NCI-H2227 (cell line): Measurements from ENCODE around the gene DUSP14.
"Not testable (repeated sequence)": the region's sequence is repeated elsewhere in the genome, so short reads cannot be mapped to it uniquely, and the experiment has no call there.

Source experiments
- DNase-seq: peaks from one replicate; lab custom pipeline; 2025; ENCODE audit not compliant: unreplicated experiment; lab: John Stamatoyannopoulos, UW

DUSP14 gene

DNA sequence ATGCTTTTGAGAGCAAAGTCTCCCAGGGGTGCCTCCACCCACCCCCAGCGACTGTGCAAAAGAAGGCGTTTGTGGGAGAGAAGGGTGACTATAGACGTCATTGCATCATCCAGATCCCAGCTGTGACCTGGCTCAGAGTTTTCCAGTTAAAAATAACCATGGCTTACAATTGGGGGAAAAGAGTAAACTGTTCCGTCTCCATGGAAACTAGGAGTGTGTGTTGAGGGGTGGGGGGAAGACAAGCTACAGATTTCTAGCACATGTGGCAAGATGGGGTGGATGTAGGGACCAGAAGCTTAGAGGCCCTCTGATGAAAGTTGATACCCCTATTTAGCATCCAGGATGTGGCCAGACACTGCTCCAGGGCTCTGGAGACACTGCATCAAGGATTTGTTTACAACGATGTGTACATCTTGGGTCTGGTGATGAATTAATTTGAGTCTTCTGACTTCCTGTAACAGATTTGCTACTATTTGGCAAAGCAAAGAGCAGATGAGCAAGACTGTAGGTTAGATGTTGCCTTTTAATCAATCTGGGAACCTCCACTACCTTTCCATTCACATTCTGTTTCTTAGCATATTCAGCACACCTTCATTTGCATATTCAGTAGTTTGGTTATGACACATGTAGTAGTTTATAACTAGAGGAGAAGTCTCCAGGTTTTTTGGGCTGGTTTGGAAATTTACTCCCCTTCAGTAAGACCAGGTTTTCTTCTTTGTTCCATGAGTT is 6.2 kb upstream of the DUSP14 start:
- DNase-seq = peak; percentile 69

DNA sequence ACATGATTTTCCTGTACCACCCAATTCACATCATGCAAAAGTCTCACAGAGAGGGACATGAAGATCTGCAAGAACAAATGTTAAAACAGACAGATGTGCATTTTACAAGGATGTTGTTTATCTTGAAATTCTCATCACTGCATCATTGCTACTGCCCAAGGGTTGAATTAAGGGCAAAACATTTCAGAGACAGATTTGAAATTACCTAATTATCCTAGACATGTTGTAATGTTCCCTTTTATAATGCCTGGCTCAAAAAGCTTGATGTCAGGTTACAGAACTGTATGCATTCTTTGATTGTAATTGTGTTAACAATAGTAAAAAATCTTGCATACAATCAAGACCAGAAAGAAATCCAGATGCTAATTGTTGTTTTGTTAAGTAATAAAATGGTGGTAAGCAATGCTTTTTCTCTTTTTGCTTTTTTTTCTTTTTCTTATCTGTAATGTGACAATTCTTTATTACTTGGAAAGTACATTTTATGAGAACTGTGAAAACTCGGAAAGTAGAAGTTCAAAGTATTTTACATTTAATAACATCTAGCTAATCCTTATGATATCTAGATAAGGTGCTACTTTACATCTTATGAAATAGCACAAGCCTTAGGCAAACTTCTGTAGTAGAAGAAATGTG is 3.6 kb upstream of the DUSP14 start:
- DNase-seq = no peak

DNA sequence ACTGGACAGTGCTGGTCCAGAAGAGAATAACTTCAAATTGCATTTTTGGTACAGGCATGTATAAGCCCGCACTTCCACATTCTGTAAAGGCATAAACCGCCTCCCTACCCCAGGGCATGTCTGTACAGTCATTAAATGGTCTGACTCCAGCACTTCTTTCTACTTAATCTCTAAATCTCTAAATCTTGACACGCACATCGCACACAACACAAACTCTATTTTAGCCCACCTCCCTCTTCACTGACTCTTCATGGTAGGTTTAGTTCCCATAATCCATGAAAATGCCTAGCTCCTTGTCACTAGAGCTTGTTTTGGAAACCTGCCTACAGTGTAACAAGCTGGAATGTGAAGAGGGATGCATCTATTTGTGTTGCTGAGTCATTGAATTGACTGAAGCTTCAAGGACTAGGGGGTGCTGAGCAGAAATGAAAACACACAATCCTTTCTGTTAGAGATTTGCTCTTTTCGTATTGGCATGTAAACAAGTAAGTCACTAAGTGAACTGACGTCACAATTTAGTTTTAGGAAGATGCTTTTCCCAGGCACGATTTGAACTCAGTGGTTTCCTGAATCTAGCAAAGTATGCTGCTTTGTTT is 1.6 kb upstream of the DUSP14 start:
- peak; percentile 56 for DNase-seq

DNA sequence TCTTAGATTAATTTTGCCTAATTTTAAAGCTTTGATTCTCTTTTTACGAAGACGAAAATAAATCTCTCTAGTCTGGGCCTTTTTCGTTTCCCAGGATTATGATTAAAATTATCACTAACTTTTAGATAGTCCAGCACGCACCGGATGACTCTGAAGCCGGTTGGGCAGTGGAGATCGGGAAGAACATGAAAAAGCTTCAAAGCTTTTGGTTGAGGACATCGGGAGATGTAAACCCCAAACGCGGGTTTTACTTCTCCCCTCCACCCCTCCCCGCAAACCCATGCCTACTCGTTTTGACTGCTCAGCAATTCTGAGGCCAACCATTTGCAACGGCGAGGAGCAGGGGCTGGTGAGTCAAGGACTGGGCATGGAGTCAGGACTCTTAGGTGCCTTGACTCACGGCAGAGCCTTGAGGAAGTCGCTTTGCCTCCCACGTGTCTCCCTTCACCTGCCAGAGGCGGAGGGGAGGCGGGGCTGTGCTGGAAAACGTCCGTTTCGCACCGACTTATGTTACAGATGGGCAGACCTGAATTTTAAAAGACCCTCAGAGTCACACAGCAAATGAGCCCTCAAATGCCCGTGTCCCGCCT is 989 bp upstream of the DUSP14 start:
- DNase-seq = peak; percentile 53

DNA sequence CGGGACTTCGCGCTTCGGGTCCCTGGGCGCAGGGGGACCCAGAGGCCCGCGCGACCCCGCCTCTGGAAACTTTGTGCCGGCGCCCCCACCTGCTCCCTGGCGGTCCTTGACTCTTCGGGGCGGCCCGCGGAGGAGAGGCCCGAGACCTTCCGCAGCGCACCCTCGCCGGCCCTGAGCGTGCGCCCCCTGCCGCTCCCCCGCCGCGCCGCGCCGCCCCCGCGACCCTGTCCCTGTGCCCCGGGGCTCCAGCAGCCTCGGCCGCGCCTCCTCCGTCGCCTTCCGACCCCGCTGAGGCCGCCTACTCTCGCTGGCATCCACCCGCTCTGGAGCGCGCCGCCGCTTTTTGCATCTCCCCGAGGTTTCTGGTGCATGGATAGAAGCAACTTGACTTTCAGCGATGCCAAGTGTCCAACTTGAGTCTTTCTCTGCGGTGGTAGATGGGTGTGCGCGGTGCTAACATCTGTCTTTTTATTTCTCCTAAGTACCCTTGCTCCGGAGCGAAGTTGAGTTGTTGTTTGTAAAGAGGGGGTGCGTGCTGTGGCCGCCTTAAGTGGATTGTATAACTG is 414 bp downstream of the DUSP14 start:
- peak; percentile 79 for DNase-seq

DNA sequence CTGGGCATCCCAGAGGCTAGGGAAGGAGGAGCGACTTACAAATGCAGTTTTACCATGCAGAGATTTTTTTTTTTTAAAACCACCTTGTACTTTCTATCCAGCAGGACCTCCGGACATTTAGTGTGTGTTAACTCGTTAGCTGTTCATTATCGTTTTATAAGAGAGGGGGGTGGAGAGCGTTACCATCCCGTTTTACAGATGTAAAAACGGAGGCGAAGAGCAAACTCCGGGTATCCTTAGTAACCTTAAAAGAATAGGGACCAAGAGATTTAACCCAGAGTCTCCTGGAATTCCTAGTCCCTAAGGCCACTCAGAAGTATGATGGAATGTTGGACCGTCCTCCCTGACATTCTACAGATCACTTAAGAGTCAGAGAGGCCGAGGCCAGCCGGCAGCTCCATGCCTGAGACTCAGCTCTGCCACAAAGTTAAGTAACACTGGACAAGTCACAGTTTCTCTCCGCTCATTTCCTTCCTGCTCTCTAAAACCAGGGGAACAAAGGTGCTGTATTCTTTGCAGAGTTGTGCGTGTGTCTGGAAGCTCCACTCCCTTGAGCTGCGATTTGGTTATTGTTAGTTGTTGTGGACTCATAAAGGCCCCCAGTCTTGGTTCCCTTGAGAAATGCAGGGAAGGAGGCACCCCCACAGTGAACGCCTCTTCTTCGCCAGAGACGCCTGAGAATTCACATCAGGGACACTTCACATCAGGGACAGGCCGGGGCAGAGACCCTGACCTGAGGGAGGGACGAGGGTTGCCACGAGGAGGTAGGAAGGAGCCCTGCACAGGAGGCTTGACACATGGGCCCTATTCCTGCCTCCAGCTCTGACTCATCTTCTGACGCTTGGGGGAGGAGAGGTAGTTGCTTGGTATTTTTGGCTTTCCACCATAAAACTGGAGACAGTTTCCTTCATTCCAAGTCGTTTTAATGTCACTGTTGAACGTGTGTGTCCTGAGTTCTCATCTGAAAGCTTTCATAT is 1.2 kb downstream of the DUSP14 start:
- DNase-seq = peak; percentile 26

DNA sequence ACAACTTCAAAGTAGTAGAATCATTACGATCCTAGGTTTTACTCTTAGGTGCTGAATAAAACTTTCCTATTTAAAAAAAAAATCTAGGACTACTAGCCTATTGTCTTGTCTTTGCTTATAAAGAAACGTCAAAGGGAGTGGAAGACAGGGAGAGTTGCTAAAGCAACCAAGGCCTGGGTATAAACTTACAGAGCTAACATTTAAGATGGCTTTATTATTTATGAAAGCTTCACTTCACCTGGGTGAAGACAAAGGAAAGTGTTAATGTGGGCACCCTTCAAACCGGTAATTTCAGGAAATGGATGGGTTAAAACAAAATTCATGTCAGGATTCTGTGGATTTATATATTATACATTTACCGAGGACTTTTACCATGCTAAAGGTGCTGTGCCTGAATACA is 2.5 kb downstream of the DUSP14 start:
- DNase-seq = no peak

DNA sequence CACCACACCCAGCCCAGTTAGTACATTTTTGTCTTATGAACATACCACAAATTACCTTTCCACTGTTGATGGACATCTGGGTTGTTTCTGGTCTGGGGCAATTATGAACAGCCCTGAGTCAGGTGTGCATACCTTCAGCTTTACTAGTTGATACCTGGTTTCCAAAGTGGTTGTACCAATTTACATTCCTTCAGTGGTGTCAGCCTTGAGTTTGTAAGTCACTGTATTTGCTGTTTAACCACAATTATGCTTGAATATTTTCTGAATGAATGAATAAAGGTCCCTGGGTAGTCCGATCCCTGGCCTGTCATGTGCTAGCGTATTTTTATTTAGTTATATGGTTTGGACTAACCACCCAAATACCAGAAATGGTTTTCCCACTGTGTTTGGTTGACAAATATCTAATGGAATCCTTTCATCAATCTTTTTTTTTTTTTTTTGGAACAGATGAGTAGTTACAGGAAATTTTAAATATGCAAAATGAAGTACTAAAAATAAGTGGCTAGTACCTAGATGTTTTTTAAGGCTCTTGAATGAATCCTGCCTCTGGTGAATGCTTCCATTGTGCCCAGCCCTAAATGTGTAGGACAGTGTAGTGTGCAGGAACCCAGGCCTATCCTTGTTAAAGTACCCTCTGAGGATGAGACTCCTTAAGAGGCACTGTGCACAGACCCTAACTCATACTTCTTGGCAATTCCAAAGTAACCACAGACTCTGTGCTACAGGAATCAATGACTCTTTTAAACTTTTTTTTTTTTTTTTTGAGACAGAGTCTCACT is 3.7 kb downstream of the DUSP14 start:
- no peak for DNase-seq

DNA sequence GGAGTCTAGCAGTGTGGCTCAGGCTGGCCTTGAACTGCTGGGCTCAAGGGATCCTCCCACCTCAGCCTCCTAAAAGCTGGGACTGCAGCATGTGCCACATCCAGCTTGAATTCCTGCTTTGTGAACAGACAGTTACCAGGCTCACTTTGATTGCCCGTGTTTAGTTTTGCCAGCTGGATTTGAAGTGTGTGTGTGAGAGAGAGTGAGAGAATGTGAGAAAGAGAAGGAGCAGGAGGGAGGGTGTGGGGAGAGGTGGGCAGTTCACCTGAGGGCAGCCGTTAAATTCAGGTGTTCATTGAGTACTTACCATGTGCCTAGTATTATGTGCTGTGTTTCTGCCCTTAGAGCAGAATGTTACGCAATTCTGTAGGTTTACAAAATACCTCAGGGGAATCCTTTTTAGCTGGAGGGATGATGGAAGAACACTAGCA is 4.7 kb downstream of the DUSP14 start:
- DNase-seq = no peak

DNA sequence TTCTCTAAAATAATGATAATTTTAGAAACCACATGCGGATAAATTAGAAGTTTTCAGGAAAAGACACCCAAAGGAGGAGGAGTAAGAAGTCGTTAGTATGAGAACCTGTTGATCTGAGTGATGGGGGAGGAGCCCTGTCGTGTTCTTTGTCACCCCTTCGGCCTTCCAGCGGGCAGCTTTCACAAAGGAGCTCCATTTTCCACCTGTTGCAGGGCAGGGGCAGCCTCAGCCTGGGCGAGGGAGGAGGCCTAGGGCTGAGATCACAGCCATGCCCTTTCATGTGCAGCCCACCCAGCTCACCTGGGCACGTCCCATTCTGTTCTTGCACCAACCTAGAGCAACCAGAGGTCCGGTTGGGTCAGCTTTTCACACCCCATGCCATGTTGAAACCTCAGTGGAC is 5.3 kb downstream of the DUSP14 start:
- no peak for DNase-seq

DNA sequence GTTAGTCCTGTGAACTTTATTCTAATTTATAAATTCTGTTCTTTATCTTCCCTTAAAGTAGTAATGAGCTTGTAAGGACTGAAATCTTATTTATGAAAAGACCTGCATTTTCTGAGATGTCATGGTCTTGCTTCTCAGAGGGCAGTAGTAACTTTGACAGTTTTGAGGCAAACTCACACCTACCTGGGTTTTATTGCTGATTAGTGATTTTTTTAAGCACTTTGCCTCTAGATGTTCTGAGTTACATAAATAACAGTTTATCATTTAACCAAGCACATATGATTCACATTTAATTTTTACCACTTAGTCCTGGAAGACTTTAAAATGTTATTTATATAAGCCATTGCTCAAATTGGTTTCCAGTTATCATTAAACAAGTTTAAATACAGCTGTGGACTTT is 10.7 kb downstream of the DUSP14 start:
- DNase-seq = no peak

DNA sequence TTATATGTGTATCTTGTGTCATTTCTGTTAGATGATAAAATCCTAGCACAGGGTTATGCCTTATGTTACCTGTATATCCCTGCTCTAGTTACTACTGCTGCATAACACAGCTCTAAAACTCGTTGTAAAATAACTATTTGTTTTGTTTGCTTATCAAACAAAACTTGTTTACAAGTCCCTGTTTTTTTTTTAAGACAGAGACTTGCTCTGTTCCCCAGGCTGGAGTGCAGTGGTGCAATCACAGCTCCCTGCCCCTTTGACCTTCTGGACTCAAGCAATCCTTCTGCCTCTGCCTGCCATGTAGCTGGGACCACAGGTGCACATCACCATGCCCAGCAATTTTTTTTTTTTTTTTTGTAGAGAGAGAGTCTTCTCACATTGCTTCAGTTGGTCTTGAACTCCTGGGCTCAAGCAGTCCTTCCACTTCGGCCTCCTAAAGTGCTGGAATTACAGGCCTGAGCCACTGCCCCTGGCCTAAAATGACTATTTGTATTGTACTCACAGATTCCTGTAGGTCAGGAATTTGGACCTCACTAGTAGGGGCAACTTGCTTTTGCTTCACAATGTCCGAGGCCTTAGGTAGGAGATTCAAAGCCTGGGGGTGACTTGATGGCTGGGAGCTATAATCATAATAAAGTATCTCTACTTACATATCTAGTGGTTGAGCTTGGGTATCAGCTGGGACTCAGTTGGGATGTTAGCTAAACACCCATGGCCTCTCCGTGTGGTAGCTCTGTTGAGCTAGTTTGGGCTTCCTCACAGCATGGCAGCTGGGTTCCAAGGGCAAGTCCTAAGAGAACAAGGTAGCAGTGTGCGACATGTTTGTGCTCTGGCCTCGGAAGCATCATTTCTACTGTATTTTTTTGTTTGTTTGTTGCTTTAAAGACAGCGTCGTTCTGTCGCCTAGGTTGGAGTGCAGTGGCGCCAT is 12.6 kb downstream of the DUSP14 start:
- DNase-seq = no peak

DNA sequence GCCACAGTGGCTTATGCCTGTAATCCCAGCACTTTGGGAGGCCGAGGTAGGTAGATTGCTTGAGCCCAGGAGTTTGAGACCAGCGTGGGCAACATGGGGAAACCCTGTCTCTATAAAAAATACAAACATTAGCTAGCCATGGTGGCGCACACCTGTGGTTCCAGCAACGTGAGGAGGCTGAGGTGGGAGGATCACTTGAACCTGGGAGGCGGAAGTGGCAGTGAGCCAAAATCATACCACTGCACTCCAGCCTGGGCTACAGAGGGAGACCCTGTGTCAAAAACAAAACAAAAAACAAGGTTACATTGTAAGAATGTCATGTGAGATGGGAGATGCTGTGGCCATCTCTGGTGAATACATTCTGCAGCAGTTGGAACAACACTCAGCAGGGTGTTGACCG is 13.5 kb downstream of the DUSP14 start:
- DNase-seq = no peak

DNA sequence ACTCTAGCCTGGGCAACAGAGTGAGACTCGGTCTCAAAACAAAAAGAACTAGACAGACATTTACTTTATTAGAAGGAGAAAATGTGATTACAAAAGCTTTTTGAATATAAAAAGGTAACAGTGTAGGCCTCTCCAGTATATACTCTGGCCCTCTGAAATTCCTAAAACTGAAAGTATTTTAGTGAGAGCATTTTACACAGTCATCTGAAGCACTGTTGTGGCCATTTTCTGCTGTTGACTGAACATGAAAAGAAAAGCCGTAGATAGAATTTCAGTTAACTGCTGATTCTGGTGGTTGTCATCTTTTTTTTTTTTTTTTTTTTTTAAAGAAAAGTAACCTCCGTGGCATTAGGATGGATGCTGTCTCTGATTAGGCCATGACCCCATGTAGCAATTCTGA is 15.6 kb downstream of the DUSP14 start:
- DNase-seq = no peak

DNA sequence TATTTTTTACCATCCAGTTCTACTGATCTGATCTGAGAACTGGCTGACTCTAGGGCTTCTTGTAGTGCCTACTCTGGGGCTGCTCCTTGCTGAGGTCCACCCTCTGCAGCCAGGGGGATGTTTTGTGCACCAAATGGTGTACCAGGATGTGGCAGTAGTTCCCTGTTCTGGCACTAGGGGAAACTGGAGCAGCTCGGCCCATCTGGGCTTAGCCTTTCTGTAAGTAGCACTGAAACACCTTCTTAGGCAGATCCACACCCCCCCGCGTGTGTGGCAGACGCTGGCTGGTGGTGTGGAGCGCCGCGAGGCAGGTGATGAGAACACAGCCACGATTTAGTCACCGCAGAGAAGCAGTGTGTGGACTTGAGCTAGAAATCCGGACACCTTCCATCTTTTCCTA is 17.0 kb downstream of the DUSP14 start:
- peak; percentile 78 for DNase-seq

DNA sequence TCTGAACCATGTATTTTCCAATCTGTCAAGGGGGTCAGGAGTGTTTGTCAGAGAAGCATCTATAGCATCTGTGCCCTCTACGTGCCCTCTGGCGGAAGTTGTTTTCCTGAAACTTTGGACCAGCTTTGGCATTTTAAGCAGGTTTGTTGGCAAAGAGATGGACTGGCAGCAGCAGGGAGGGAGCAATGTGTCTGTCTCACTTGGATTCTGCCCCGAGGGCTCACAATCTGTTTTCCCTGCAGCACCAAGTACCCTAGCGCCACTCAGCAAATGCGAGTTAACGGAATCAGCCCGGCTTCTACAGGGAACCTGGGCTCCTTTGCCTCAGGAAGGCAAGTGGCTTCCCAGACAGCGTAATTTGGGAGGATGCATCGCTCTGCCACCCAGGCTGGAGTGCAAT is 17.4 kb downstream of the DUSP14 start:
- peak; percentile 30 for DNase-seq

DNA sequence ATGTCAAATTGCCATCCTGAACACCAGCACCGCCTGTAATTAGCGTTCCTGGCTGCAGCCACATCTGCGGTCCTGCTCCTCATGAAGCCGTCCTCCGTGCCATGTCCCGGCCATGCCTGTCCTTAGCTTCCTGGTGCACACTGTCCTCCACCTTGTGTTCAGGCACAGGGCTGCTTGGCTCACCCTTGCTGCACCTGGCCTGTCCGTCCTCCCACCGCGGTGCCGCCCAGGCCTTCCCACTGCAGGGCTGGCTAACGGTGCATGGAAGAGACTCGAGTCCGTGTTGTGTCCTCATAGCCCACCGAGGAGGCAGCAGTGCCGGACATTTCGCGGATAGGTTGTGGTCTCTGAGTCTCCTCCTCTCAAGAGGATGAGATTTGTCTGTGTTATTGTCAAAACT is 20.4 kb downstream of the DUSP14 start:
- DNase-seq = no peak

DNA sequence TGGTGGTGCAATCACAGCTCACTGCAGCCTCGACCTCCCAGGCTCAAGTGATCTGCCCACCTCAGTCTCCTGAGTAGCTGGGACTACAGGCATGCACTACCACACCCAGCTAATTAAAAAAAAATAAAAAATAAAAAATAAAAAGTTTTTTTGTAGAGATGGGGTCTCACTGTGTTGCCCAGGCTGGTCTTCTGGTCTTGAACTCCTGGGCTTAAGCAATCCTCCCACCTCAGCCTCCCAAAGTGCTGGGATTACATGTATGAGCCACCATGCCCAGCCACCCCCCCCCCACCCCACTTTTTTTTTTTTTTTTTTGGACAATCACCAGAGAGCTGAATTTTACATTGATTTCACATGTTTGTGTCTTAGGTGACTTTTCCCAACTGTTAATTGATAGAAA is 22.0 kb downstream of the DUSP14 start:
- DNase-seq = not testable (repeated sequence)
